Heart left ventricle (tissue), 16 donors: Measurements from ENCODE around the gene SYCN. TPM values are rescaled to one million over a fixed set of nuclear protein-coding genes. Genes with fewer than 3 reads are reported as not detected.

Experiments used
- ATAC-seq, 4 donors: fragments of 200-7000 bp; cut with Tn5 transposase; one replicate each; pipeline ENCODE4 v1.9.1; 2020 to 2022; ENCODE audit warnings: moderate library complexity in 4 of 4, mild to moderate bottlenecking in 3 of 4, moderate number of reproducible peaks in 1 of 4
- DNase-seq, 5 donors: peaks; one replicate each; pipeline ENCODE4 v3.0.0-alpha.2; 2020
- H3K27ac ChIP-seq, 12 donors: fragments of 200-600 bp; sonication (generic) in 4 of 12; one replicate each; pipeline versions ENCODE4 v1.5.0 to v1.8.0; 2016 to 2022; ENCODE audit warnings: mild to moderate bottlenecking in 2 of 12
- H3K27me3 ChIP-seq, 9 donors: fragments of 200-600 bp; sonication (generic) in 2 of 9; one replicate each; pipeline versions ENCODE4 v1.5.1 to v1.8.0; 2016 to 2022; ENCODE audit warnings: mild to moderate bottlenecking in 3 of 9
- H3K36me3 ChIP-seq, 9 donors: fragments of 200-600 bp; sonication (generic) in 2 of 9; one replicate each; pipeline versions ENCODE4 v1.5.0 to v1.8.0; 2018 to 2022; ENCODE audit warnings: mild to moderate bottlenecking in 2 of 9
- H3K4me1 ChIP-seq, 12 donors: fragments of 200-600 bp; sonication (generic) in 4 of 12; one replicate each; pipeline versions ENCODE4 v1.5.0 to v1.8.0; 2016 to 2022; ENCODE audit warnings: mild to moderate bottlenecking in 3 of 12
- H3K4me3 ChIP-seq, 12 donors: fragments of 200-600 bp; sonication (generic) in 4 of 12; one replicate each; pipeline versions ENCODE4 v1.5.0 to v1.8.0; 2017 to 2022; ENCODE audit warnings: mild to moderate bottlenecking in 9 of 12, moderate library complexity in 4 of 12
- H3K9me3 ChIP-seq, 12 donors: fragments of 200-600 bp; sonication (generic) in 4 of 12; one replicate each; pipeline versions ENCODE4 v1.5.0 to v1.8.0; 2016 to 2022; ENCODE audit warnings: mild to moderate bottlenecking in 1 of 12
- POLR2A ChIP-seq, 2 donors: fragments of 450-650 bp; IDR thresholded peaks; one replicate each; pipeline ENCODE4 v1.6.1; 2017; ENCODE audit warnings: antibody characterized with exemption in 2 of 2, mild to moderate bottlenecking in 2 of 2, moderate library complexity in 2 of 2
- WGBS, 4 donors: extraction: QIAGEN DNeasy Blood & Tissue Kit in 2 of 4; methylation state at CpG; one replicate each; pipeline versions ENCODE4 v1.1.5 to v1.1.7; 2013 to 2018; 5-methylcytosine and 5-hydroxymethylcytosine counted together
- intact Hi-C, 10 donors: fragments of 100-400 bp; cut with DNase I; formaldehyde crosslinking; loops; one replicate each; pipeline versions ENCODE4 v1.11.1 to v1.14.2; 2022
- polyA plus RNA-seq, 2 donors: library from polyadenylated mRNA; stranded (reverse); fragments of 200-250 nt; gene quantifications; one replicate each; pipeline ENCODE4 v1.2.3, GENCODE V29; 2013
- total RNA-seq, 9 donors: library from RNA; depleted of rRNA in 2 of 9; stranded (reverse); fragments of >200 nt in 2 of 9; fragmentation: NEBNext Ultra II Directional in 3 of 9; extraction: Animal tissue kit (Norgen Biotek cat#: 25700) in 3 of 9; gene quantifications; one replicate each; pipeline versions ENCODE4 v1.1.0 to v1.2.4, GENCODE V29; 2016 to 2023
- TF ChIP-seq, protein P1 (sequence below), 12 donors: fragments of 200-600 bp; sonication (generic) in 4 of 12; IDR thresholded peaks; one replicate each; pipeline versions ENCODE4 v1.5.0 to v1.8.0; 2018 to 2022; ENCODE audit warnings: antibody characterized with exemption in 12 of 12, mild to moderate bottlenecking in 5 of 12
- donor health status: ischemic (EF 13 %, LVEDD 7.1; RV severe dilation, severe dysfunction).
- donor health status: healthy with polysubstance abuse.
- donor health status: DM: no; HTN: yes; CAD: no.
- donor health status: DM: no; HTN: no; CAD: no.
- donor health status: ischemic (EF 25% LVEDD 6.9; RV normal size, moderate dysfunction).
- donor health status: ischemic (EF 25% LVEDD 5.7; RV mildly dilated, moderate dysfunction).
- donor health status: healthy.
- donor health status: DM: yes; HTN: yes; CAD: no.
- donor health status: ischemic (EF 35%, LVEDD 5.7; RV mildly dilated, moderate dysfunction).
- donor health status: nonischemic (EF 11% LVEDD 7.7; RV severe dilation, severe dysfunction).
- donor health status: DM: yes; HTN: yes; CAD: no.
- donor health status: PGD.
- donor health status: ischemic (EF 29% LVEDD 5.4; RV normal size, mild dysfunction).
- donor health status: nonischemic (EF 23%, LVEDD 6.1; RV moderate dilation, normal function).

Gene SYCN
- total and polyA plus RNA-seq, 11 donors: 0.77 TPM; not detected in 10

GRCh38 chr19:39186391-39186790 lies 17.7 kb downstream of the SYCN start:
- ATAC-seq: no peak
- Histone ChIP-seq H3K36me3 (no peaks in the 10 kb centered on the region), H3K9me3 (no peaks in the 10 kb centered on the region), H3K27ac (no peak overlapping the region), H3K4me3 (no peak overlapping the region), H3K4me1 (peaks cover 0 to 5% (median 0%) of the 10 kb centered on the region in 12 donors), H3K27me3 (peaks cover 0 to 26% (median 6%) of the 10 kb centered on the region in 9 donors)
- TF ChIP-seq, protein P1, sequence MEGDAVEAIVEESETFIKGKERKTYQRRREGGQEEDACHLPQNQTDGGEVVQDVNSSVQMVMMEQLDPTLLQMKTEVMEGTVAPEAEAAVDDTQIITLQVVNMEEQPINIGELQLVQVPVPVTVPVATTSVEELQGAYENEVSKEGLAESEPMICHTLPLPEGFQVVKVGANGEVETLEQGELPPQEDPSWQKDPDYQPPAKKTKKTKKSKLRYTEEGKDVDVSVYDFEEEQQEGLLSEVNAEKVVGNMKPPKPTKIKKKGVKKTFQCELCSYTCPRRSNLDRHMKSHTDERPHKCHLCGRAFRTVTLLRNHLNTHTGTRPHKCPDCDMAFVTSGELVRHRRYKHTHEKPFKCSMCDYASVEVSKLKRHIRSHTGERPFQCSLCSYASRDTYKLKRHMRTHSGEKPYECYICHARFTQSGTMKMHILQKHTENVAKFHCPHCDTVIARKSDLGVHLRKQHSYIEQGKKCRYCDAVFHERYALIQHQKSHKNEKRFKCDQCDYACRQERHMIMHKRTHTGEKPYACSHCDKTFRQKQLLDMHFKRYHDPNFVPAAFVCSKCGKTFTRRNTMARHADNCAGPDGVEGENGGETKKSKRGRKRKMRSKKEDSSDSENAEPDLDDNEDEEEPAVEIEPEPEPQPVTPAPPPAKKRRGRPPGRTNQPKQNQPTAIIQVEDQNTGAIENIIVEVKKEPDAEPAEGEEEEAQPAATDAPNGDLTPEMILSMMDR (IDR thresholded peaks at IDR 0.05): no peak
- TF ChIP-seq POLR2A (IDR thresholded peaks at IDR 0.05): no peak
- intact Hi-C loops: loop anchor here in 8 of 10 donors (2.0 to 10.0 kb wide), 5 partner anchors 62 to 141 kb away; partner anchors contain the start of gene PAK4 (in 2 of the 8)
- WGBS, 4 donors: 88 to 94% (median 93%) methylated on average over 8 of the region's 8 CpGs
- DNase-seq: no peak

- WGBS, 4 donors: 83 to 91% (median 89%) methylated on average over 8 of the region's 8 CpGs
- Histone ChIP-seq H3K27ac (no peak overlapping the region), H3K4me3 (no peak overlapping the region), H3K4me1 (peaks cover 0 to 5% (median 0%) of the 10 kb centered on the region in 12 donors), H3K9me3 (no peaks in the 10 kb centered on the region), H3K36me3 (peaks cover 0 to 16% (median 2%) of the 10 kb centered on the region in 9 donors), H3K27me3 (peaks cover 0 to 7% (median 0%) of the 10 kb centered on the region in 9 donors)
- ATAC-seq (no peak), DNase-seq (no peak)
- no peak for TF ChIP-seq POLR2A (IDR thresholded peaks at IDR 0.05)
- TF ChIP-seq, protein P1 (IDR thresholded peaks at IDR 0.05): no peak
- intact Hi-C loops: loop anchor here in 1 of 10 donors (10.0 kb wide), 1 partner anchor 58 kb away; the partner anchor contains the start of gene PAK4
These were observed 21.0 kb downstream of the SYCN start for GRCh38 chr19:39183104-39183503.

GRCh38 chr19:39182174-39182505 lies 21.9 kb downstream of the SYCN start:
- intact Hi-C loops: loop anchor here in 1 of 10 donors (10.0 kb wide), 1 partner anchor 57 kb away; the partner anchor contains the start of gene PAK4
- peaks cover 0 to 26% (median 6%) of the 10 kb centered on the region in 9 donors for H3K36me3 ChIP-seq
- H3K4me1 ChIP-seq: no peaks in the 10 kb centered on the region
- H3K27me3 ChIP-seq: no peaks in the 10 kb centered on the region
- WGBS, 4 donors: 81 to 88% (median 84%) methylated on average over 4 of the region's 4 CpGs
- DNase-seq (no peak), ATAC-seq (no peak)
- H3K27ac ChIP-seq: no peak overlapping the region
- TF ChIP-seq, protein P1 (IDR thresholded peaks at IDR 0.05): no peak
- TF ChIP-seq POLR2A (IDR thresholded peaks at IDR 0.05): no peak
- H3K4me3 ChIP-seq: no peak overlapping the region
- no peaks in the 10 kb centered on the region for H3K9me3 ChIP-seq

- 88 to 90% (median 88%) methylated on average over 14 to 21 of the region's 21 CpGs for WGBS, 4 donors
- intact Hi-C loops: loop anchor here in 1 of 10 donors (10.0 kb wide), 1 partner anchor 57 kb away; the partner anchor contains the start of gene PAK4
These were observed 22.4 kb downstream of the SYCN start for GRCh38 chr19:39181500-39182173.

More at GRCh38 chr19:39181500-39182173, 22.4 kb downstream of the SYCN start:
- Histone ChIP-seq H3K4me3 (no peak overlapping the region), H3K9me3 (no peaks in the 10 kb centered on the region), H3K27me3 (no peaks in the 10 kb centered on the region), H3K27ac (no peak overlapping the region), H3K36me3 (peaks cover 0 to 30% (median 8%) of the 10 kb centered on the region in 9 donors), H3K4me1 (no peaks in the 10 kb centered on the region)
- TF ChIP-seq POLR2A (IDR thresholded peaks at IDR 0.05): no peak
- TF ChIP-seq, protein P1 (IDR thresholded peaks at IDR 0.05): no peak
- DNase-seq (no peak), ATAC-seq (no peak)
